GM12878 (cell line): ENCODE data around the gene SEC61A1. TPM values are rescaled to one million over a fixed set of nuclear protein-coding genes. Genes with fewer than 3 reads are reported as not detected.

ENCODE experiments used
- BCLAF1 ChIP-seq: fragments of 450-650 bp; IDR thresholded peaks from 2 replicates; pipeline ENCODE4 v1.6.1; 2017; ENCODE audit warnings: antibody characterized with exemption, mild to moderate bottlenecking, moderate library complexity
- BHLHE40 ChIP-seq, 2 experiments: fragments of 450-650 bp in 1 of 2; IDR thresholded peaks; 2 replicates each; pipeline ENCODE4 v1.6.1; 2011 to 2017; ENCODE audit warnings: low read depth in 2 of 2, borderline replicate concordance in 1 of 2, improper control_type of control experiment in 1 of 2, low read length in 1 of 2, mild to moderate bottlenecking in 1 of 2
- EGR1 ChIP-seq, 2 experiments: IDR thresholded peaks; 1 replicate in 1 of 2; 2 replicates in 1 of 2; pipeline ENCODE4 v1.6.1; 2011 to 2012; ENCODE audit warnings: low read depth in 2 of 2, low read length in 2 of 2, borderline replicate concordance in 1 of 2, mild to moderate bottlenecking in 1 of 2, moderate library complexity in 1 of 2
- GABPA ChIP-seq: IDR thresholded peaks from 2 replicates; pipeline ENCODE4 v1.6.1; 2014; ENCODE audit warnings: antibody characterized with exemption, low read depth, mild to moderate bottlenecking, inconsistent platforms
- IKZF1 ChIP-seq: fragments of 450-650 bp; conservative IDR thresholded peaks from 2 replicates; pipeline ENCODE4 v1.6.1; 2017; ENCODE audit warnings: antibody characterized with exemption, mild to moderate bottlenecking
- KDM1A ChIP-seq: fragments of 200-600 bp; sonication (generic); IDR thresholded peaks from 2 replicates; pipeline ENCODE4 v1.6.1; 2016; ENCODE audit warnings: borderline replicate concordance
- NFXL1 ChIP-seq: fragments of 450-650 bp; IDR thresholded peaks from 2 replicates; pipeline ENCODE4 v1.6.1; 2017; ENCODE audit warnings: antibody characterized with exemption, mild to moderate bottlenecking, borderline replicate concordance
- PAX8 ChIP-seq: fragments of 450-650 bp; IDR thresholded peaks from 2 replicates; pipeline ENCODE4 v1.6.1; 2017; ENCODE audit warnings: mild to moderate bottlenecking, moderate library complexity
- POLR2A ChIP-seq: IDR thresholded peaks from 2 replicates; pipeline ENCODE4 v1.6.1; 2011; ENCODE audit warnings: low read depth, mild to moderate bottlenecking, low read length
- REST ChIP-seq: IDR thresholded peaks from 2 replicates; pipeline ENCODE4 v1.6.1; 2012; ENCODE audit warnings: mild to moderate bottlenecking, low read depth, low read length
- SIN3A ChIP-seq: IDR thresholded peaks from 2 replicates; pipeline ENCODE4 v1.6.1; 2012; ENCODE audit warnings: low read depth, low read length, improper control_type of control experiment
- SRF ChIP-seq, 2 experiments: IDR thresholded peaks; 2 replicates each; pipeline ENCODE4 v1.6.1; 2011; ENCODE audit warnings: low read depth in 2 of 2, low read length in 2 of 2, mild to moderate bottlenecking in 1 of 2, moderate library complexity in 1 of 2
- TCF12 ChIP-seq: IDR thresholded peaks from 2 replicates; pipeline ENCODE4 v1.6.1; 2011; ENCODE audit warnings: low read depth, mild to moderate bottlenecking, low read length
- TCF3 ChIP-seq: IDR thresholded peaks from 2 replicates; pipeline ENCODE4 v1.6.1; 2012; ENCODE audit warnings: low read depth, mild to moderate bottlenecking, low read length, borderline replicate concordance; ENCODE audit not compliant: insufficient read depth
- WRNIP1 ChIP-seq: IDR thresholded peaks from 2 replicates; pipeline ENCODE4 v1.6.1; 2011; ENCODE audit warnings: low read depth, low read length, improper control_type of control experiment, borderline replicate concordance
- ZNF217 ChIP-seq: fragments of 450-650 bp; IDR thresholded peaks from 2 replicates; pipeline ENCODE4 v1.6.1; 2017; ENCODE audit warnings: antibody characterized with exemption, mild to moderate bottlenecking
- ZNF384 ChIP-seq: IDR thresholded peaks from 2 replicates; pipeline ENCODE4 v1.6.1; 2012; ENCODE audit warnings: low read depth, mild to moderate bottlenecking, low read length, improper control_type of control experiment, borderline replicate concordance
- ZNF687 ChIP-seq: fragments of 450-650 bp; IDR thresholded peaks from 2 replicates; pipeline ENCODE4 v1.6.1; 2017; ENCODE audit warnings: mild to moderate bottlenecking, moderate library complexity
- polyA plus RNA-seq, 11 experiments: library from polyadenylated mRNA; depleted of rRNA in 4 of 11; unstranded in 6 of 11; stranded (reverse) in 5 of 11; fragments of >200 nt; fragmentation: Nextera tagmentation in 4 of 11; fragmentation: Illumina TruSeq in 1 of 11; extraction: Ambion mirVana in 4 of 11; extraction: Trizol in 1 of 11; gene quantifications; 1 replicate in 1 of 11; 2 replicates in 10 of 11; pipeline versions ENCODE4 v1.2.1 to v1.2.3, GENCODE V29; 2011 to 2016; ENCODE audit warnings: inconsistent platforms in 2 of 11, missing spikeins in 2 of 11, low read depth in 1 of 11
- total RNA-seq, 4 experiments: library from RNA; depleted of rRNA in 3 of 4; stranded (reverse); fragments of >200 nt in 3 of 4; fragmentation: Illumina TruSeq in 1 of 4; extraction: Trizol in 1 of 4; gene quantifications; 2 replicates each; pipeline versions ENCODE4 v1.2.1 to v1.2.3, GENCODE V29; 2013 to 2021

Gene SEC61A1
- total and polyA plus RNA-seq, 10 of the 15 experiments (the other 5 are each of a cell fraction or from before 2014, with no cell fraction given) = 5.2 to 265 (median 142) TPM

- no peak for TF ChIP-seq BCLAF1
- TF ChIP-seq NFXL1 = no peak
- no peak for TF ChIP-seq ZNF217
- peak; percentile 97 for TF ChIP-seq POLR2A
- 0 out of 2 replicates have a peak, but pooled peaks have one; percentile 21 for TF ChIP-seq TCF3
- TF ChIP-seq IKZF1 = peak; percentile 93
- TF ChIP-seq REST = no peak
- TF ChIP-seq SIN3A = peak; percentile 83
- TF ChIP-seq GABPA = no peak
- peak; percentile 13; the same call in 1 of the 2 replicates for TF ChIP-seq WRNIP1
- peak in 1 of 2 experiments; percentile 49; a peak in 1 of 3 replicates for TF ChIP-seq EGR1 (IDR thresholded peaks at IDR 0.05; ENCODE audit: borderline replicate concordance in 1 of 2, low read depth in 2 of 2, low read length in 2 of 2)
- TF ChIP-seq SRF (IDR thresholded peaks at IDR 0.05; ENCODE audit: low read depth in 2 of 2, low read length in 2 of 2) = no peak
- peak; percentile 85 for TF ChIP-seq ZNF687
- 0 out of 2 replicates have a peak, but pooled peaks have one; percentile 4 for TF ChIP-seq TCF12
- no peak for TF ChIP-seq KDM1A
- no peak for TF ChIP-seq PAX8
- no peak for TF ChIP-seq ZNF384
- TF ChIP-seq BHLHE40 (IDR thresholded peaks at IDR 0.05; ENCODE audit: borderline replicate concordance in 1 of 2, low read depth in 2 of 2, low read length in 1 of 2) = peak in 1 of 2 experiments; percentile 65; a peak in 1 of 4 replicates
Observed at GRCh38 chr3:128051837-128052594, at the start of gene SEC61A1 (continued).
